Effector memory CD8-positive, alpha-beta T cell (primary cell): ENCODE results near the gene MT1A.
"Not testable (repeated sequence)": the region's sequence is repeated elsewhere in the genome, so short reads cannot be mapped to it uniquely, and the experiment has no call there.

Experiments
- ATAC-seq: fragments of 150-1000 bp; cut with Tn5 transposase; replicated peaks from 2 replicates; pipeline ENCODE4 v1.10.0; 2021; ENCODE audit warnings: mild to moderate bottlenecking, moderate library complexity
- DNase-seq, 3 experiments: peaks; one replicate each; pipeline ENCODE4 v3.0.0; 2021
- H3K27ac Mint-ChIP-seq, 2 donors: one replicate each; pipeline ENCODE4 v1.8.0; 2022; ENCODE audit warnings: mild to moderate bottlenecking in 2 of 2, mixed read lengths in 2 of 2, moderate library complexity in 2 of 2
- H3K27me3 Mint-ChIP-seq, 2 donors: one replicate each; pipeline ENCODE4 v1.8.0; 2022; ENCODE audit warnings: mixed read lengths in 2 of 2
- H3K36me3 Mint-ChIP-seq: one replicate; pipeline ENCODE4 v1.8.0; 2022; ENCODE audit warnings: mild to moderate bottlenecking, moderate library complexity, mixed read lengths; ENCODE audit not compliant: insufficient read depth
- H3K4me1 Mint-ChIP-seq, 2 donors: one replicate each; pipeline ENCODE4 v1.8.0; 2022; ENCODE audit warnings: low read depth in 2 of 2, mixed read lengths in 2 of 2
- H3K4me3 Mint-ChIP-seq, 2 donors: one replicate each; pipeline ENCODE4 v1.8.0; 2022; ENCODE audit warnings: mild to moderate bottlenecking in 2 of 2, mixed read lengths in 2 of 2, moderate library complexity in 2 of 2
- H3K9me3 Mint-ChIP-seq, 2 donors: one replicate each; pipeline ENCODE4 v1.8.0; 2022; ENCODE audit warnings: mixed read lengths in 2 of 2

MT1A gene

GRCh38 chr16:56616608-56617211 is 21.8 kb upstream of the MT1A start:
- no peak overlapping the region for H3K27ac Mint-ChIP-seq
- H3K4me3 Mint-ChIP-seq, result peak overlapping the region; percentile 48 to 62
- H3K9me3 Mint-ChIP-seq, result no peaks in the 10 kb centered on the region
- no peak for DNase-seq
- H3K4me1 Mint-ChIP-seq, result peaks cover 0 to 4% of the 10 kb centered on the region in 2 donors
- H3K36me3 Mint-ChIP-seq, result no peaks in the 10 kb centered on the region
- ATAC-seq, result no peak
- peaks cover 0 to 36% of the 10 kb centered on the region in 2 donors for H3K27me3 Mint-ChIP-seq

- ATAC-seq (peak; percentile 97), DNase-seq (peak in 1 of 3 experiments; percentile 29)
- Mint-ChIP-seq H3K27ac (no peak overlapping the region), H3K36me3 (no peaks in the 10 kb centered on the region), H3K9me3 (no peaks in the 10 kb centered on the region), H3K4me1 (peaks cover 0 to 4% of the 10 kb centered on the region in 2 donors), H3K4me3 (peak overlapping the region; percentile 48 to 62), H3K27me3 (peaks cover 0 to 36% of the 10 kb centered on the region in 2 donors)
Observed at GRCh38 chr16:56617212-56618085, 21.0 kb upstream of the MT1A start.

GRCh38 chr16:56618138-56618537 is 20.3 kb upstream of the MT1A start:
- Mint-ChIP-seq H3K27me3 (peaks cover 0 to 36% of the 10 kb centered on the region in 2 donors), H3K27ac (no peak overlapping the region), H3K4me3 (no peak overlapping the region)

GRCh38 chr16:56620339-56620897 is 18.0 kb upstream of the MT1A start:
- ATAC-seq, result no peak
- Mint-ChIP-seq H3K9me3 (no peaks in the 10 kb centered on the region), H3K4me3 (no peak overlapping the region), H3K27ac (no peak overlapping the region), H3K36me3 (peaks cover 2% of the 10 kb centered on the region), H3K27me3 (peaks cover 0 to 45% of the 10 kb centered on the region in 2 donors), H3K4me1 (peaks cover 7 to 10% of the 10 kb centered on the region in 2 donors)
- DNase-seq, result no peak

More at GRCh38 chr16:56618138-56618537, 20.3 kb upstream of the MT1A start:
- ATAC-seq (no peak), DNase-seq (no peak)
- peaks cover 0 to 4% of the 10 kb centered on the region in 2 donors for H3K4me1 Mint-ChIP-seq
- no peaks in the 10 kb centered on the region for H3K9me3 Mint-ChIP-seq
- peaks cover under 1% of the 10 kb centered on the region for H3K36me3 Mint-ChIP-seq

- not testable (repeated sequence) for H3K4me3 Mint-ChIP-seq, H3K36me3 Mint-ChIP-seq, ATAC-seq, DNase-seq, H3K9me3 Mint-ChIP-seq
- Mint-ChIP-seq H3K27me3 (peaks cover 0 to 53% of the 10 kb centered on the region in 2 donors), H3K27ac (peak overlapping the region in 1 of 2 donors; percentile 79), H3K4me1 (peaks cover 12% of the 10 kb centered on the region in 2 donors)
Observed at GRCh38 chr16:56621665-56622445, 16.6 kb upstream of the MT1A start.

- H3K27ac Mint-ChIP-seq, H3K36me3 Mint-ChIP-seq, H3K4me3 Mint-ChIP-seq, H3K9me3 Mint-ChIP-seq, ATAC-seq, DNase-seq: not testable (repeated sequence)
- H3K4me1 Mint-ChIP-seq, result peaks cover 11 to 12% of the 10 kb centered on the region in 2 donors
- peaks cover 0 to 40% of the 10 kb centered on the region in 2 donors for H3K27me3 Mint-ChIP-seq
Observed at GRCh38 chr16:56623184-56623583, 15.3 kb upstream of the MT1A start.

GRCh38 chr16:56623637-56624036 is 14.8 kb upstream of the MT1A start:
- H3K9me3 Mint-ChIP-seq, result no peaks in the 10 kb centered on the region
- no peak for DNase-seq

GRCh38 chr16:56625140-56625942 is 13.1 kb upstream of the MT1A start, which contains the start of gene MT1E:
Gene MT1E, plus strand, starts transcription at chr16:56625781. Its CDS starts 71 bp downstream, at chr16:56625852.
- Mint-ChIP-seq H3K4me3 (peak within 1 kb of the TSS; percentile 94 to 95), H3K4me1 (peaks cover 12 to 13% of the 10 kb centered on the region in 2 donors), H3K27ac (peak within 1 kb of the TSS; percentile 85 to 90), H3K27me3 (peaks cover 0 to 36% of the 10 kb centered on the region in 2 donors), H3K9me3 (no peaks in the 10 kb centered on the region), H3K36me3 (peaks cover 2% of the 10 kb centered on the region)
- ATAC-seq (peak; percentile 95), DNase-seq (peak in 2 of 3 experiments; percentile 38 to 56)

More at GRCh38 chr16:56623637-56624036, 14.8 kb upstream of the MT1A start:
- peaks cover 12% of the 10 kb centered on the region in 2 donors for H3K4me1 Mint-ChIP-seq
- H3K27me3 Mint-ChIP-seq, result peaks cover 0 to 39% of the 10 kb centered on the region in 2 donors
- no peak overlapping the region for H3K4me3 Mint-ChIP-seq
- no peak overlapping the region for H3K27ac Mint-ChIP-seq
- peaks cover 2% of the 10 kb centered on the region for H3K36me3 Mint-ChIP-seq
- no peak for ATAC-seq

GRCh38 chr16:56625943-56626654 is 12.4 kb upstream of the MT1A start:
- Mint-ChIP-seq H3K9me3 (no peaks in the 10 kb centered on the region), H3K4me3 (peak overlapping the region; percentile 94 to 95), H3K4me1 (peaks cover 12 to 13% of the 10 kb centered on the region in 2 donors), H3K27me3 (peaks cover 0 to 44% of the 10 kb centered on the region in 2 donors), H3K36me3 (peaks cover 2% of the 10 kb centered on the region), H3K27ac (peak overlapping the region in 1 of 2 donors; percentile 90)
- DNase-seq (no peak), ATAC-seq (peak; percentile 17)

- Mint-ChIP-seq H3K36me3 (peaks cover 2% of the 10 kb centered on the region), H3K27ac (no peak overlapping the region), H3K27me3 (peaks cover 5 to 50% of the 10 kb centered on the region in 2 donors), H3K9me3 (no peaks in the 10 kb centered on the region), H3K4me3 (peak overlapping the region in 1 of 2 donors; percentile 95), H3K4me1 (peaks cover 12 to 15% of the 10 kb centered on the region in 2 donors)
- no peak for DNase-seq
- ATAC-seq, result no peak
Observed at GRCh38 chr16:56626685-56627084, 11.8 kb upstream of the MT1A start.

- peaks cover 22 to 70% of the 10 kb centered on the region in 2 donors for H3K27me3 Mint-ChIP-seq
- DNase-seq, result no peak
- peaks cover 14 to 17% of the 10 kb centered on the region in 2 donors for H3K4me1 Mint-ChIP-seq
- H3K36me3 Mint-ChIP-seq, result no peaks in the 10 kb centered on the region
- no peak overlapping the region for H3K4me3 Mint-ChIP-seq
- H3K9me3 Mint-ChIP-seq, result no peaks in the 10 kb centered on the region
- H3K27ac Mint-ChIP-seq, result no peak overlapping the region
- no peak for ATAC-seq
Observed at GRCh38 chr16:56628486-56629350, 9.7 kb upstream of the MT1A start.
